GM23338 (cell line): ENCODE results near the gene VIPR1. TPM values are rescaled to one million over a fixed set of nuclear protein-coding genes. Genes with fewer than 3 reads are reported as not detected.

Experiments
- ATAC-seq: fragments of 200-7000 bp; cut with Tn5 transposase; 3 replicates; pipeline ENCODE4 v1.9.1; 2020
- DNase-seq: peaks from one replicate; pipeline ENCODE4 v3.0.0-alpha.2; 2015; ENCODE audit warnings: low spot score
- H2AFZ ChIP-seq: fragments of 200-600 bp; sonication (generic); 2 replicates; pipeline ENCODE4 v1.8.0; 2016; ENCODE audit warnings: antibody characterized with exemption, mild to moderate bottlenecking, moderate library complexity
- H3F3A ChIP-seq: fragments of 200-600 bp; sonication (generic); replicated peaks from 2 replicates; pipeline ENCODE4 v1.8.0; 2017; ENCODE audit warnings: antibody characterized with exemption, mixed run types, low read depth
- H3K27ac ChIP-seq: fragments of 200-600 bp; sonication (generic); 2 replicates; pipeline ENCODE4 v1.6.1; 2016; ENCODE audit warnings: low read depth
- H3K27me3 ChIP-seq: fragments of 200-600 bp; sonication (generic); 2 replicates; pipeline ENCODE4 v1.8.0; 2016; ENCODE audit warnings: mild to moderate bottlenecking, mixed run types, moderate library complexity; ENCODE audit not compliant: insufficient read depth
- H3K36me3 ChIP-seq: fragments of 200-600 bp; sonication (generic); 2 replicates; pipeline ENCODE4 v1.8.0; 2016; ENCODE audit warnings: mild to moderate bottlenecking; ENCODE audit not compliant: insufficient read depth
- H3K4me1 ChIP-seq: fragments of 200-600 bp; sonication (generic); 2 replicates; pipeline ENCODE4 v1.8.0; 2016; ENCODE audit warnings: mild to moderate bottlenecking, moderate library complexity; ENCODE audit not compliant: insufficient read depth
- H3K4me2 ChIP-seq: fragments of 200-600 bp; sonication (generic); 2 replicates; pipeline ENCODE4 v1.7.1; 2017; ENCODE audit warnings: mixed run types
- H3K4me3 ChIP-seq: fragments of 200-600 bp; sonication (generic); 2 replicates; pipeline ENCODE4 v1.6.1; 2016; ENCODE audit warnings: mixed run types
- H3K79me2 ChIP-seq: fragments of 200-600 bp; sonication (generic); replicated peaks from 2 replicates; pipeline ENCODE4 v1.8.0; 2017; ENCODE audit warnings: mild to moderate bottlenecking; ENCODE audit not compliant: insufficient read depth
- H3K9me2 ChIP-seq: fragments of 200-600 bp; sonication (generic); 2 replicates; pipeline ENCODE4 v1.8.0; 2017; ENCODE audit not compliant: insufficient read depth
- H4K20me1 ChIP-seq: fragments of 200-600 bp; sonication (generic); replicated peaks from 2 replicates; pipeline ENCODE4 v1.8.0; 2017; ENCODE audit warnings: mild to moderate bottlenecking; ENCODE audit not compliant: insufficient read depth
- H3K27ac Mint-ChIP-seq: 2 replicates; pipeline ENCODE4 v1.8.0; 2020; ENCODE audit warnings: inconsistent platforms, mild to moderate bottlenecking, moderate library complexity, mixed read lengths
- H3K27me3 Mint-ChIP-seq: 3 replicates; pipeline ENCODE4 v1.8.0; 2022; ENCODE audit warnings: low read depth, mild to moderate bottlenecking, moderate library complexity, mixed read lengths, inconsistent platforms; ENCODE audit not compliant: insufficient read depth, poor library complexity
- H3K36me3 Mint-ChIP-seq: 3 replicates; pipeline ENCODE4 v1.8.0; 2021; ENCODE audit warnings: low read depth, mild to moderate bottlenecking, inconsistent platforms, moderate library complexity, mixed read lengths
- H3K4me1 Mint-ChIP-seq: 3 replicates; pipeline ENCODE4 v1.8.0; 2020; ENCODE audit warnings: mild to moderate bottlenecking, inconsistent platforms, mixed read lengths
- H3K4me3 Mint-ChIP-seq: 3 replicates; pipeline ENCODE4 v1.8.0; 2021; ENCODE audit warnings: moderate library complexity, mild to moderate bottlenecking, inconsistent platforms, mixed read lengths
- H3K9me3 Mint-ChIP-seq: 3 replicates; pipeline ENCODE4 v1.8.0; 2020; ENCODE audit warnings: moderate library complexity, mild to moderate bottlenecking, inconsistent platforms, mixed read lengths
- CREB1 ChIP-seq: fragments of 250-450 bp; sonication (Bioruptor Pico); IDR thresholded peaks from 2 replicates; pipeline ENCODE4 v1.5.0; 2020; ENCODE audit warnings: low read depth, mild to moderate bottlenecking, moderate library complexity
- CTCF ChIP-seq, 2 experiments: fragments of 200-600 bp in 1 of 2; sonication (generic) in 1 of 2; conservative IDR thresholded peaks; 2 replicates each; pipeline versions ENCODE4 v1.5.1 to v1.6.1; 2016 to 2017; ENCODE audit warnings: antibody characterized with exemption in 2 of 2, low read depth in 2 of 2, mild to moderate bottlenecking in 2 of 2, moderate library complexity in 1 of 2
- ETS1 ChIP-seq: IDR thresholded peaks from 2 replicates; pipeline ENCODE4 v1.6.1; 2016; ENCODE audit warnings: antibody characterized with exemption
- EZH2 ChIP-seq: fragments of 200-600 bp; sonication (generic); IDR thresholded peaks from one replicate; pipeline ENCODE4 v1.8.0; 2017; ENCODE audit warnings: antibody characterized with exemption, mild to moderate bottlenecking, low read depth; ENCODE audit not compliant: unreplicated experiment
- EZH2phosphoT487 ChIP-seq: fragments of 200-600 bp; sonication (generic); IDR thresholded peaks from one replicate; pipeline ENCODE4 v1.8.1; 2018; ENCODE audit warnings: antibody characterized with exemption; ENCODE audit not compliant: unreplicated experiment
- JUNB ChIP-seq: IDR thresholded peaks from one replicate; pipeline ENCODE4 v1.6.1; 2016; ENCODE audit warnings: antibody characterized with exemption; ENCODE audit not compliant: unreplicated experiment
- NANOG ChIP-seq: IDR thresholded peaks from 2 replicates; pipeline ENCODE4 v1.6.1; 2016; ENCODE audit warnings: antibody characterized with exemption, borderline replicate concordance
- POLR2AphosphoS5 ChIP-seq: IDR thresholded peaks from 2 replicates; pipeline ENCODE4 v1.6.1; 2016; ENCODE audit warnings: antibody characterized with exemption, low read depth
- REST ChIP-seq: IDR thresholded peaks from one replicate; pipeline ENCODE4 v1.6.1; 2018; ENCODE audit warnings: antibody characterized with exemption; ENCODE audit not compliant: unreplicated experiment
- STAT1 ChIP-seq: IDR thresholded peaks from one replicate; pipeline ENCODE4 v1.6.1; 2016; ENCODE audit warnings: antibody characterized with exemption; ENCODE audit not compliant: unreplicated experiment
- ZNF114 ChIP-seq: fragments of 250-450 bp; sonication (Bioruptor Pico); IDR thresholded peaks from 2 replicates; pipeline ENCODE4 v1.5.0; 2020; ENCODE audit warnings: mild to moderate bottlenecking, moderate library complexity
- ZNF331 ChIP-seq: fragments of 250-450 bp; sonication (Bioruptor Pico); IDR thresholded peaks from 2 replicates; pipeline ENCODE4 v1.5.0; 2020; ENCODE audit warnings: low read depth, mild to moderate bottlenecking, moderate library complexity
- ZNF462 ChIP-seq: fragments of 250-450 bp; sonication (Bioruptor Pico); IDR thresholded peaks from 2 replicates; pipeline ENCODE4 v1.5.0; 2020; ENCODE audit warnings: mild to moderate bottlenecking, moderate library complexity
- polyA plus RNA-seq: library from polyadenylated mRNA; unstranded; fragments of >200 nt; fragmentation: Nextera tagmentation; extraction: Ambion mirVana; gene quantifications from 2 replicates; pipeline ENCODE4 v1.2.1, GENCODE V29; 2016
- total RNA-seq: library from RNA; depleted of rRNA; stranded (reverse); fragments of >200 nt; shearing (Covaris generic); gene quantifications from 2 replicates; pipeline ENCODE4 v1.2.3, GENCODE V29; 2014

Gene VIPR1
- total and polyA plus RNA-seq, 2 experiments from 2014 or later: 6.3 to 19.3 TPM

- Mint-ChIP-seq H3K36me3 (no peaks in the 10 kb centered on the region), H3K27me3 (peaks cover 2% of the 10 kb centered on the region), H3K4me3 (no peak overlapping the region), H3K9me3 (no peaks in the 10 kb centered on the region; the same call in 2 of the 3 replicates), H3K4me1 (peaks cover 32% of the 10 kb centered on the region), H3K27ac (no peak overlapping the region)
- no peaks in the 10 kb centered on the region for H3K36me3 ChIP-seq
- H3K27ac ChIP-seq: no peak overlapping the region
- no peak for ATAC-seq
- no peaks in the 10 kb centered on the region for H3K79me2 ChIP-seq
- H3F3A ChIP-seq: no peaks in the 10 kb centered on the region
- H3K4me1 ChIP-seq: 0 out of 2 replicates have a peak, but pooled peaks cover 2% of the 10 kb centered on the region
- DNase-seq: no peak
- no peaks in the 10 kb centered on the region for H4K20me1 ChIP-seq
- no peak overlapping the region for H3K4me2 ChIP-seq
- H3K4me3 ChIP-seq: no peak overlapping the region
- H2AFZ ChIP-seq: no peak overlapping the region
- TF ChIP-seq CREB1 (CRISPR knock-in tag) (no peak), STAT1 (no peak), ZNF462 (CRISPR knock-in tag) (no peak), ZNF331 (CRISPR knock-in tag) (no peak), CTCF (conservative IDR thresholded peaks at IDR 0.05; ENCODE audit: low read depth in 2 of 2) (no peak), POLR2AphosphoS5 (no peak), REST (no peak), JUNB (no peak), ZNF114 (CRISPR knock-in tag) (no peak), EZH2 (no peak), NANOG (no peak), ETS1 (no peak), EZH2phosphoT487 (no peak)
- H3K27me3 ChIP-seq: peaks cover 8% of the 10 kb centered on the region; the same call in 1 of the 2 replicates
- no peaks in the 10 kb centered on the region for H3K9me2 ChIP-seq
These were observed 8.7 kb upstream of the VIPR1 start for GRCh38 chr3:42493798-42494151.
